ENCODE data around the gene UBXN2A. TPM values are rescaled to one million over a fixed set of nuclear protein-coding genes. Genes with fewer than 3 reads are reported as not detected.

The UBXN2A gene
- polyA plus RNA-seq, 3 donors = 2.0 to 6.8 (median 5.5) TPM

GRCh38 chr2:24047703-24048033 lies 107.4 kb downstream of the UBXN2A start:
- WGBS (ENCODE audit: insufficient coverage) = 52% methylated on average over 5 of the region's 8 CpGs
- H2AFZ ChIP-seq (ENCODE audit: insufficient read depth, low read depth, low read length, poor library complexity, severe bottlenecking) = peak overlapping the region; percentile 98

GRCh38 chr2:24048769-24049484 lies 108.7 kb downstream of the UBXN2A start:
- Histone ChIP-seq H3K9ac (ENCODE audit: insufficient read depth, low read length, poor library complexity, severe bottlenecking) (peak overlapping the region; percentile 67), H3K79me2 (ENCODE audit: insufficient read depth, low read length) (peaks cover 7% of the 10 kb centered on the region), H3K9me3 (replicated peaks in 1 of 2; ENCODE audit: control insufficient read depth in 1 of 2, insufficient read depth in 1 of 2, low read length in 2 of 2) (no peaks in the 10 kb centered on the region), H3K4me2 (replicated peaks; ENCODE audit: extremely low read depth, low read length, poor library complexity, severe bottlenecking) (peak overlapping the region; percentile 95), H3K27me3 (ENCODE audit: control insufficient read depth in 2 of 2, insufficient read depth in 2 of 2, low read length in 2 of 2) (peaks cover 11 to 21% of the 10 kb centered on the region in 2 donors), H3K36me3 (replicated peaks in 1 of 2; ENCODE audit: control insufficient read depth in 1 of 2, insufficient read depth in 2 of 2, low read length in 2 of 2) (no peaks in the 10 kb centered on the region), H4K20me1 (ENCODE audit: insufficient read depth, low read length) (no peaks in the 10 kb centered on the region), H2AFZ (ENCODE audit: insufficient read depth, low read depth, low read length, poor library complexity, severe bottlenecking) (peak overlapping the region; percentile 96), H3K27ac (ENCODE audit: low read depth in 1 of 2, low read length in 2 of 2) (no peak overlapping the region), H3K4me3 (replicated peaks in 1 of 3; ENCODE audit: low read depth in 2 of 3, low read length in 3 of 3) (peak overlapping the region; percentile 24 to 84 (median 67)), H3K4me1 (ENCODE audit: control insufficient read depth in 1 of 2, insufficient read depth in 2 of 2, low read length in 2 of 2) (peaks cover 24 to 32% of the 10 kb centered on the region in 2 donors)
- WGBS (ENCODE audit: insufficient coverage) = no CpG with 5 or more reads among the region's 23 CpGs
- peaks cover 11 to 25% (median 19%) of the 10 kb centered on the region in 3 donors for H3K27me3 Mint-ChIP-seq (ENCODE audit: low read depth in 3 of 3)
- peaks cover 24% of the 10 kb centered on the region for H3K4me1 Mint-ChIP-seq
- no peak for DNase-seq
- H3K27ac Mint-ChIP-seq = no peak overlapping the region
- intact Hi-C loops (cut with micrococcal nuclease) = loop anchor here in 1 of 2 donors (5.0 to 10.0 kb wide), 2 partner anchors 33 to 104 kb away; partner anchors contain the start of genes TP53I3 and UBXN2A
- no peak overlapping the region for H3K4me3 Mint-ChIP-seq
- no peak for TF ChIP-seq CTCF (IDR thresholded peaks at IDR 0.05)
- no peaks in the 10 kb centered on the region for H3K36me3 Mint-ChIP-seq
- peaks cover 0 to 5% (median 0%) of the 10 kb centered on the region in 7 donors for H3K9me3 Mint-ChIP-seq

More at GRCh38 chr2:24047703-24048033, 107.4 kb downstream of the UBXN2A start:
- H3K9me3 Mint-ChIP-seq = peaks cover 0 to 5% (median 0%) of the 10 kb centered on the region in 7 donors
- peak overlapping the region; percentile 95 for H3K4me2 ChIP-seq (replicated peaks; ENCODE audit: extremely low read depth, low read length, poor library complexity, severe bottlenecking)
- peaks cover 11 to 22% (median 19%) of the 10 kb centered on the region in 3 donors for H3K27me3 Mint-ChIP-seq (ENCODE audit: low read depth in 3 of 3)
- no peak overlapping the region for H3K27ac ChIP-seq (ENCODE audit: low read depth in 1 of 2, low read length in 2 of 2)
- no peaks in the 10 kb centered on the region for H3K36me3 ChIP-seq (replicated peaks in 1 of 2; ENCODE audit: control insufficient read depth in 1 of 2, insufficient read depth in 2 of 2, low read length in 2 of 2)
- no peaks in the 10 kb centered on the region for H4K20me1 ChIP-seq (ENCODE audit: insufficient read depth, low read length)
- no peak for TF ChIP-seq CTCF (IDR thresholded peaks at IDR 0.05)
- H3K27ac Mint-ChIP-seq = peak overlapping the region in 1 of 7 donors; percentile 1
- no peak for DNase-seq
- peaks cover 24 to 32% of the 10 kb centered on the region in 2 donors for H3K4me1 ChIP-seq (ENCODE audit: control insufficient read depth in 1 of 2, insufficient read depth in 2 of 2, low read length in 2 of 2)
- H3K27me3 ChIP-seq (ENCODE audit: control insufficient read depth in 2 of 2, insufficient read depth in 2 of 2, low read length in 2 of 2) = peaks cover 11 to 21% of the 10 kb centered on the region in 2 donors
- H3K4me1 Mint-ChIP-seq = peaks cover 24% of the 10 kb centered on the region
- H3K4me3 ChIP-seq (replicated peaks in 1 of 3; ENCODE audit: low read depth in 2 of 3, low read length in 3 of 3) = peak overlapping the region in 1 of 3 experiments; percentile 97
- H3K9ac ChIP-seq (ENCODE audit: insufficient read depth, low read length, poor library complexity, severe bottlenecking) = no peak overlapping the region
- intact Hi-C loops (cut with micrococcal nuclease) = loop anchor here (2.0 to 10.0 kb wide), 3 partner anchors 35 to 103 kb away; partner anchors contain the start of genes TP53I3 (in 2 of the 2) and UBXN2A (in 1 of the 2)
- no peaks in the 10 kb centered on the region for H3K36me3 Mint-ChIP-seq
- H3K9me3 ChIP-seq (replicated peaks in 1 of 2; ENCODE audit: control insufficient read depth in 1 of 2, insufficient read depth in 1 of 2, low read length in 2 of 2) = no peaks in the 10 kb centered on the region
- H3K79me2 ChIP-seq (ENCODE audit: insufficient read depth, low read length) = peaks cover 7% of the 10 kb centered on the region
- peak overlapping the region in 1 of 2 donors; percentile 96 for H3K4me3 Mint-ChIP-seq

Data from CD14-positive monocyte (primary cell).